IPS DF 4.7 (cell line): ENCODE results near the gene MBNL1.

Source experiments
- DNase-seq: peaks from one replicate; pipeline ENCODE4 v3.0.0-alpha.2; 2013; ENCODE audit warnings: low spot score; ENCODE audit errors: extremely low read depth

MBNL1 gene

DNA sequence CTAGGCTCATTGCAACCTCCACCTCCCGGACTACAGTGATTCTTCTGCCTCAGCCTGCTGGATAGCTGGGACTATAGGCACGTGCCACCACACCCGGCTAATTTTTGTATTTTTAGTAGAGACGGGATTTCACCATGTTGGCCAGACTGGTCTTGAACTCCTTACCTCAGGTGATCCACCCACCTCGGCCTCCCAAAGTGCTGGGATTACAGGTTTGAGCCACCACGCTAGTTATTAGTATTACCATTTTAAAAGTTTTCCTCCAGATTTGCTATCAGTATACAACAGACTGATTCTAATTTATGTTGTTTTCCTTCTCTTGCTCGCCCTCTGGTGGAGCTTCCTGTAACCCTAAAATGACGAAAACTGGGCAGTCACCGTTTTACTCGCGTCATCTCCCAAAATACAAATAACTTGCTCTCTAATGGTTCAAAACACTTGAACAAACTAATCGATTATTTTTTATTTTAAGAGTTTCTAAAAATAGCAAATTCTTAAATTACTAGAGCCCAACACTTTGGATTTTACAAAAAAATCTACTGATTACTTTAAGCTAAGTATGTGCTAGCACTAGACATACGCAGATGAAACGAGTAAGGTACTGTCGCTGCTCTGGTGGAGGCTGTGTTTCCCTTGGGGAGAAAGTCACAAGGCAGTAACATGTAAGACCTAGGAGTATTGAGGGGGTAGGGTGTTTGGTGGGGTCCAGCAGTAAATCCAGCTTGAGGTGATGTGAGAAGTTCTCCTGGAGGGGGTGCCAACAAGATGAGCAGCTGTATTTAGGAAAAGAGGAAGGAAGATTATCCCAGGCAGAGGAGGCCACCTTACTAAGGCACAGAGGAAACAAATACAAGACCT, 203.3 kb downstream of the MBNL1 start:
- no peak for DNase-seq

DNA sequence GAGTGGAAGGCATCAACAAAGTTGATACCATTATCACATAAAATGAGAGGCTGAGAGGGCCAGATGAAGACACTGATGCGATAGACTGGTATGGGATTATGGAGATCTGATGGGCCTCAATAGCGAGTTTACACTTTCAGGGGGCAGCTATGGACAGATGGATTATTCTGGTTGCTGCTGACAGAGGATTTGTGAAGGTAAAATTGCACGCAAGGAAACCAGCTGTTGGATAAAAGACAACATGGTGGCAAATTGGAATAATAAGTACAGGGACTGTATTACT, 203.9 kb downstream of the MBNL1 start:
- no peak for DNase-seq

DNA sequence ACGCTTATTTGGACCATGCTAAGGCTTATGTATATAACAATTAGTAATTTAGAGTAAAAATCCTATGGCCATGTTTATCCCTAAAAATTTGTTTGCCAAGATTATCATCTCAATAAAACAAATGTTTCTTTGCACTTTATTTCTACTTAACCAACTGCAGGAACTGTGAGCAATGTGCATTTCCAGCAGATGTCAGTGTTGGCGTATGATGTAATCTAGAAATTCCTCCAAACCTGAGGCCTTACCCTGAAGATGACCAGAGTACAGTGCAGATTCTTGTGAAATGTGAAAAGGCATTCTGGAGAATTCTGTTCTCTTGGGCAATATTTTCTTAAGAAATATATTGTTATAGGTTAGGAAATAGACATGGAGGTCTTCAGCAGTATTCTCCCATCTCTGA, 205.9 kb downstream of the MBNL1 start:
- DNase-seq = no peak

DNA sequence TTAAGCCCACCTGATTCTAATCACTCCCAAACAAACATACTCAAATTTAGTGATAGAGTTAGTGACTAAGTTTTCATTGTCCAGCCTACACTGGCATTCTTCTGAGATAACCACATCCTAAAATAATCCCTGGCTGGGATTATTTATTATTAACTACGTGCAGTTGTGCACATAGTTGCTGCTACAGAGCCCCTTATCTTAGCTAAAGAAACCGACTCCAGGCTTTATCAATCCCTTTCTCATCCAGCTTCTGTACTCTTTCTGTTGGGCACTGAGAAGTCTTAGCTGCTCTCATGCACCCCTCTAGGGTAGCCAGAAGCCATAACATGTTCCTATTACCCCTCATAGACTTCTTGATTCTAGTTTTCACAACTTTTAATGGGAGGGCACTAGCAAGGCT, 208.7 kb downstream of the MBNL1 start:
- DNase-seq = no peak

DNA sequence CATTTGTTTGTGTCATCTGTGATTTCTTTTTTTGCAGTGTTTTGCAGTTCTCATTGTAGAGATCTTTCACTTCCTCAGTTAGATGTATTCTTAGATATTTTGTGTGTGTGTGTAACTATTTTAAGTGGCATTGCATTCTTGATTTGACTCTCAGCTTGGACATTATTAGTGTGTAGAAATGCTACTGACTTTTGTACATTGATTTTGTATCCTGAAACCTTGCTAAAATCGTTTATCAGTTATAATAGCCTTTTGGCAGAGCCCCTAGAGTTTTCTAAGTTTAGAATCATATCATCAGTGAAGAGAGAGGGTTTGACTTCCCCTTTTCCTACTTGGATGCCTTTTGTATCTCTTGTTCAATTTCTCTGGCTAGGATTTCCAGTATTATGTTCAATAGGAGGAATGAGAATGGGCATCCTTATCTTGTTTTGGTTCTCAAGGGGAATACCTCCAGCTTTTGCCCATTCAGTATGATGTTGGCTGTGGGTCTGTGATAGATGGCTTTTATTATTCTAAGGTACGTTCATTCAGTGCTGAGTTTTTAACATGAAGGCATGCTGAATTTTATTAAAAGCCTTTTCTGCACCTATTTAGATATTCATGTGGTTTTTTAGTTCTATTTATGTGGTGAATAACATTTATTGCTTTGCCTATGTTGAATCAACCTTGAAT, 211.7 kb downstream of the MBNL1 start:
- no peak for DNase-seq

DNA sequence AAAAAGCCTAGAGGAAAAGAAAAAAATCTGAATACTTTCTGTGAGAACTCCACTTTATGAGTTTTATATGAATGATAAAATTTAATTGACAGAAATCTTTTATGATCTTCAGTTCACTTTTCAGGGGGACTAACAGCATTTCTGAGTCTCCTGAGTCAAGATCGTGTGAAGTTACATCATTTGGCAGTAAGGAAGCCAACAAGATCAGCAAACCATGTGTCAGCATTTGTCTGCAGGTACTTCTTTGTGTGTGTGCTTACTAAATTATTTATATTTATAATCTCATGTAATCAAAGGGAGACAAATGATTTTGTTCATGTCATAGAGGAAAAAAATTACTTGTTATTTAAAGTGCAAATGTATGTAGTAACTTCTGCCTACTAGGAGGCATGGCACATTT, 217.6 kb downstream of the MBNL1 start:
- DNase-seq = no peak

DNA sequence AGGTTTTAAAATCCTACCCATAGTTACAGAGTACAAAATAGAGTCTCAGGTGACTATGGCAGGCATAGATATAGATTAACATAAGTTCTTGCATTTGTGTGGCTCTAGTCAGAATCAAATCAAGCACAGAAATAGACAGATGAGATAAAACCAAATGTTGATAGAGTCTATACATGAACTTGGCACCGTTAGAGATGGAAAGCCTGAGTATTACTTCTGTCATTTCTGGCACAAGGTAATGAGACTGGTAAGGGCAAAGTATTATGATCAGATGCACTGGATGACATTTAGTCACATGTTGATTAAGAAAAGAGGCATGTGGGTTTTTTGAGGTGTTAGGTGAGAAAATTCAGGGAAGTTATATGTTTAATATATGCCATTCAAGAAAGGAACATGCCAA, 219.7 kb downstream of the MBNL1 start:
- DNase-seq = no peak

DNA sequence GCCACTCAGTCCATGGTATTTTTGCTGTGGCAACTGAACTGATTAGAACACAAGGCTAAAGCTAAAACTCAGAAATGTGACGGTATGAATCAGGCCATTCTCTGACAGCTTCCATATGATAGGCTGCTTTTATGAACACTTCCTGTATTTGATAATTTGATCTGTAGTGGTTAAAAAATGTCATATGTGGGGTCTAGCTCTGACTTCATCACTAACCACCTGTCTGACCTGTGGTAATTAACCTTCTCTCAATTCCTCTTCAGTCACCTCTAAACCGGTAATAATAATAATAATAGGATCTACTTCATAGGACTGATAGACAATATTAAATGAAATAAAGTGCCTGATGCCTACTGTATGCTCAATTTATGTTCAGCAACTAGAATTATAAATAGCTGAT, 223.2 kb downstream of the MBNL1 start:
- no peak for DNase-seq

DNA sequence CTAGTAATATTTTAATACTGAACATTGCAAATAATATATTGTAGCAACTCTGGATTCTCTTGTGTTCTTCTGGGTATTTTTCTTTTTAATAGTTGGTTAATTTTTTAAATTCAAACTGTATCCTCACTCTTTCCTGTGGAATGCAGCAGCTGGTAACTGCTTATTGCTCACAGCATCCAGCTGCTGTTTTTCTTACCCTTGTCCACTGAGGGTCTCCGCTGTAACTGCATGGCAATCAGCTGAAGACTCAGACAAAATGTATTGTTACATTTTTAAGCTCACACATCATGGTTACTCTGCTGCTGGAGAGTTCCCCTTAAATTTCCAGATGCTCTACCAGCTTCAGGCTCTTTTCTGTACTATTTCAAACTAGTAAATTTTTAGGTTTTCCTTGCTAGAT, 227.6 kb downstream of the MBNL1 start:
- no peak for DNase-seq

DNA sequence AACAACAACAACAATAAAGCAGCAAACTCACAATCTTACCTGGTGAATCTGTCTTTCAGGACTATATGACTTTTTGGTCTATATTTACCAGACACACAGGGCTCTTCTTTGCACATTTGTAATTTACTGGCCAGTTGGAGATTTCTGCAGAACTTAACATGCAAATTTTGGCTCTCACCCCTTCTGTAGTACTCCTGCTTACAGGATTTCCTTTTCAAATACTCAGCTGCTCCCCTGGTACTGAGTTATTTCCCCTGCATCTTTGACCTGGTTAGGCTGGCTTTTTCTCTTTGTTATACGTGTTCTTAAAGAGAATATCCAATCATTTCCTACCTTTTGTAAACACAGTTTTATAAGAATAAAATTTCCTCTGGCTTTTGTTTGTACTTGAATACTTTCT, 228.0 kb downstream of the MBNL1 start:
- DNase-seq = no peak

DNA sequence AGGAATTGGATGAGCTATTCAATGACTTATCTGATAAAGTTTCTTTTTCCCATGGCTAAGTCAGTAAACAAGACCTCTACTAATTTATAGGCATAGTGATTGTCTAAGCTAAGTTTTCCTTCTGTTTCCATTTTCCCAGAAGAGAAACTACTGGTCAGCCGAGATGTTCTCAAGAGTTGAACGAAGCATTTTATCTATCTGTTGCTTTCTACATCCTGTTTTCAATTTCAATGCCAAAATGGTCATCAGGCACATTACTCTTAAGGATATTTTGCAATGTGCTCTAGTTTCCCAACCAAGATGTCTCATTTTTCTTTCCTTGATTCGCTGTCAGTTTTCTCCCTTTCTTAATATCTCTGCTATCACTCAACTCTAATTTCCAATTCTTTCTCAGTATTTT, 228.7 kb downstream of the MBNL1 start:
- no peak for DNase-seq

DNA sequence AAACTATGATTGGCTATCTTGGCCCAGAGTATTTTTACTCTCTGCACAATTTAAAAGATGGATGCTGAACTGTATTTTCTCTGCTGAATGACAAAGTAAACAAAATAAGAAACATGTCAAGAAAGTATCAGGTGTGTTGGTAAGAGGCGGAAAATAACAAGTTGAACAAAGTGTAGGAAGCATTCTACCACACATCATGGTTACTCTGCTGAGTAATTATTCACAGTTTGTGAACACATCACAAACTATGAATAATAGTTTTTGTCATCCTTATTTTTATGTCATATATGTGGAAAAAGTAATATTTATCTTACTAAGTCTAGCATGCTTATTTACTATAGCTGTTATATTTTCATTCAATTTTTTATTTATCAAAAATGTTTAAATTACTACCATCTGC, 229.2 kb downstream of the MBNL1 start:
- no peak for DNase-seq

DNA sequence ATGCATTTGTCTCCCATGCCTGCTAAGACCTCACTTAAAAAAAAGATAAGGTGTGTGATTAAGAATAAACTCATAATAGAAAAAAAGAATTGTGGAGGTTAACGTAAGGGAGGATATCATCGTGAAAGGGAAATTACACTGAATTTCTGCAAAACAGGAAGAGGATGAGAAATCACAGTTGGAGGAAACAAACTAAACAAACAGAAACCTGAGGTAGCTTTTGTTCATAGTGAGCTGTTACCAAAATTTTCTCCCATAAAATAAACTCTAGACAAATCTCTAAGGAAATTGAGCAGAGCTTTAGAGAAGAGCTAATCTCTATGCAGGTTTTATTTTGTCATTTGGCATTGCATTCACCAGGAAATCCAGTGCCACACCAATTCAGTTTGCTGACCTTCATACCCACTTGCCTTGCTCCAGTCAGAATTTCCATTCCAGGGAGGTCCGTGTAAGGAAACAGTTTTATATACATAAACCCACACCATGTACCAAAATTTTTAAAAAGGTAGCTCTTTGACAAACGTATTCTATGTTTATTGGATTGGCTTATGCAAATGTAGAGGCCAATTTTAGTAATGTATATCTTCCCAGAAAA, 231.2 kb downstream of the MBNL1 start:
- DNase-seq = no peak

DNA sequence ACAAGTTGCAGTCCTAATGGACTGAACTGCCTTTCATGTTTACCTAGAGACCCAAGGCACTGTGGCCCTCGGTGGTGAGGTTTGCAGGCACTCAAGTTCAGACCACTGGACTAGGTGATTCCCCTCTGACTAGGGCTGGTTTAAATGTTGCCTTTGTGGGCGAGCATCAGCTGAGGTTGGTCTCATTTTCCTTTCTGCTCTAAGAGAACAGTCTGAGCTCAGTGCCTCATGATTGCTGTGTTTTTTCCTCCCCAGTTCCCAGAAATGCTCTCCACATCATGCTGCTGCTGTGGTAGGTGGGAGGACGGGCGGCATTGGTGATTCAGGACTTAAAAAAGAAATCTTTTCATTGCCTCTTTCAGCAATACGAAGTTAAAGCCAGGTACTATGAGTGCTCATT, 237.2 kb downstream of the MBNL1 start:
- DNase-seq = no peak

DNA sequence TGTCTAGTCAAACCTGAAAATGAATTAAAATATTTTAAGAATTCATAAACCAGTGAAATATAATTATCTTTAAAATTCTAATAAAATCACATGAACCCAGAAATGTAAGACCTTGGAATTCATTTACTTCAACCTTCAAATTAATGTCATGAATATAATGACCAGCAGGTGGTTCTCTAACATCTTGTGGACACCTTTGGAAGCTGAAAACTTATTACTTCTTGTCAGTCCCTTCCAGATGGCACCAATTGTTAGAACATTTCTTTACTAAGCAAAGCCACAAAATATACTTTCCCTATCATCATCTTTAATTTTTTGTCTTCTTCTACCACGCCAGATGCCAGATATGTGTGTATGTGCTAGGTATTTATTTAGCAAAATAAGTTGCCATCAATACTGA, 240.0 kb downstream of the MBNL1 start:
- DNase-seq = no peak

DNA sequence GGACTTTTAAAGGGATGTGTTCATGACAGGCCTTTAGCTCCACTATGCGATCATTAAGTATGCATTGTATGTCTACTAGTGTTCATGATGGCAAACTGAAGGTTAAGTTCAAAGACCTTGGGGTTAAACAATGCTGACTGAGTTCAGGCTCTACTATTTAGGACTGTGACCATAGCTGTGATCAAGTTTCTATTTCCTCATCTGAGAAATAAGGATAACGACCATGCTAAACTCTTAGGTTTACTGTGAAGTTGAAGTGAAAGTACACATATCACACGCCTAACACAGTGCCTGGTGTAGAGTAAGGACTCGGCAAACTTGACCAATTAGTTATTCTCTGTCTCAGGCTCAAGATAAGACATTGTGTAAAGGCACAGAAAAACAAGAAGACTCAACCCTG, 243.2 kb downstream of the MBNL1 start:
- no peak for DNase-seq

DNA sequence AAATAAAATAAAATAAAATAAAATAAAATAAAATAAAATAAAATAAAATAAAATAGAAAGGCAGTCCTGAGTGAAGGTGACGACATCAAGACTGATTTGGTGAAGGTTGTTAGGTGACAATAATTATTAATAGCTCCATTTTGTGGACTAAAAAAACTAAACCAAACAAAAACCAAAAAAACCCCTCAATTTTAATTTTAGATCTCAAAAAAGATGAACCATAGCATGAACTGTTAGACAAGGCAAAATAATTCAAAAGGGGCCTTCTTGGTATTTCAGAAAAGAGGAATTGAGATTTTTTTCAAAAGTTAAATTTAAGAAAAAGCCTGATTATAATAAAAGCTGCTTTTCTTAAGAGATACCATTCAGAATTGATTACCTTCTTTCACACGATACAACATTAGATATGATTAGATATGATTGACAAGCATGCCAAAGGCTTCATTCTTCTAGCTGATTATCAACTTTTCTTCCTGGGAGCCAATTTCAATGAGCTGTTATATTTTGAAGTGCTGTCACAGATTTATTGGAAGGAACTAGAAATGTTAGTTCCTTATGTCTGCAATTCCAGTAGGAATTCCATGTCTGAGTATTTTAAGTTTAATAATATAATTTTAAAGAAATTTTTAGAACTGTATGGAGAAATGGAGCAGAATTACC, 244.7 kb downstream of the MBNL1 start:
- DNase-seq = no peak
